GM23338 (cell line): ENCODE measurements around the gene AP5S1. TPM values are rescaled to one million over a fixed set of nuclear protein-coding genes. Genes with fewer than 3 reads are reported as not detected.
"Not testable (repeated sequence)": the region's sequence is repeated elsewhere in the genome, so short reads cannot be mapped to it uniquely, and the experiment has no call there.

Experiments used
- ATAC-seq: fragments of 200-7000 bp; cut with Tn5 transposase; 3 replicates; pipeline ENCODE4 v1.9.1; 2020
- DNase-seq: peaks from one replicate; pipeline ENCODE4 v3.0.0-alpha.2; 2015; ENCODE audit warnings: low spot score
- H2AFZ ChIP-seq: fragments of 200-600 bp; sonication (generic); 2 replicates; pipeline ENCODE4 v1.8.0; 2016; ENCODE audit warnings: antibody characterized with exemption, mild to moderate bottlenecking, moderate library complexity
- H3F3A ChIP-seq: fragments of 200-600 bp; sonication (generic); replicated peaks from 2 replicates; pipeline ENCODE4 v1.8.0; 2017; ENCODE audit warnings: antibody characterized with exemption, mixed run types, low read depth
- H3K27ac ChIP-seq: fragments of 200-600 bp; sonication (generic); 2 replicates; pipeline ENCODE4 v1.6.1; 2016; ENCODE audit warnings: low read depth
- H3K27me3 ChIP-seq: fragments of 200-600 bp; sonication (generic); 2 replicates; pipeline ENCODE4 v1.8.0; 2016; ENCODE audit warnings: mild to moderate bottlenecking, mixed run types, moderate library complexity; ENCODE audit not compliant: insufficient read depth
- H3K36me3 ChIP-seq: fragments of 200-600 bp; sonication (generic); 2 replicates; pipeline ENCODE4 v1.8.0; 2016; ENCODE audit warnings: mild to moderate bottlenecking; ENCODE audit not compliant: insufficient read depth
- H3K4me1 ChIP-seq: fragments of 200-600 bp; sonication (generic); 2 replicates; pipeline ENCODE4 v1.8.0; 2016; ENCODE audit warnings: mild to moderate bottlenecking, moderate library complexity; ENCODE audit not compliant: insufficient read depth
- H3K4me2 ChIP-seq: fragments of 200-600 bp; sonication (generic); 2 replicates; pipeline ENCODE4 v1.7.1; 2017; ENCODE audit warnings: mixed run types
- H3K4me3 ChIP-seq: fragments of 200-600 bp; sonication (generic); 2 replicates; pipeline ENCODE4 v1.6.1; 2016; ENCODE audit warnings: mixed run types
- H3K79me2 ChIP-seq: fragments of 200-600 bp; sonication (generic); replicated peaks from 2 replicates; pipeline ENCODE4 v1.8.0; 2017; ENCODE audit warnings: mild to moderate bottlenecking; ENCODE audit not compliant: insufficient read depth
- H3K9me2 ChIP-seq: fragments of 200-600 bp; sonication (generic); 2 replicates; pipeline ENCODE4 v1.8.0; 2017; ENCODE audit not compliant: insufficient read depth
- H4K20me1 ChIP-seq: fragments of 200-600 bp; sonication (generic); replicated peaks from 2 replicates; pipeline ENCODE4 v1.8.0; 2017; ENCODE audit warnings: mild to moderate bottlenecking; ENCODE audit not compliant: insufficient read depth
- H3K27ac Mint-ChIP-seq: 2 replicates; pipeline ENCODE4 v1.8.0; 2020; ENCODE audit warnings: inconsistent platforms, mild to moderate bottlenecking, moderate library complexity, mixed read lengths
- H3K27me3 Mint-ChIP-seq: 3 replicates; pipeline ENCODE4 v1.8.0; 2022; ENCODE audit warnings: low read depth, mild to moderate bottlenecking, moderate library complexity, mixed read lengths, inconsistent platforms; ENCODE audit not compliant: insufficient read depth, poor library complexity
- H3K36me3 Mint-ChIP-seq: 3 replicates; pipeline ENCODE4 v1.8.0; 2021; ENCODE audit warnings: low read depth, mild to moderate bottlenecking, inconsistent platforms, moderate library complexity, mixed read lengths
- H3K4me1 Mint-ChIP-seq: 3 replicates; pipeline ENCODE4 v1.8.0; 2020; ENCODE audit warnings: mild to moderate bottlenecking, inconsistent platforms, mixed read lengths
- H3K4me3 Mint-ChIP-seq: 3 replicates; pipeline ENCODE4 v1.8.0; 2021; ENCODE audit warnings: moderate library complexity, mild to moderate bottlenecking, inconsistent platforms, mixed read lengths
- H3K9me3 Mint-ChIP-seq: 3 replicates; pipeline ENCODE4 v1.8.0; 2020; ENCODE audit warnings: moderate library complexity, mild to moderate bottlenecking, inconsistent platforms, mixed read lengths
- CREB1 ChIP-seq: fragments of 250-450 bp; sonication (Bioruptor Pico); IDR thresholded peaks from 2 replicates; pipeline ENCODE4 v1.5.0; 2020; ENCODE audit warnings: low read depth, mild to moderate bottlenecking, moderate library complexity
- CTCF ChIP-seq, 2 experiments: fragments of 200-600 bp in 1 of 2; sonication (generic) in 1 of 2; conservative IDR thresholded peaks; 2 replicates each; pipeline versions ENCODE4 v1.5.1 to v1.6.1; 2016 to 2017; ENCODE audit warnings: antibody characterized with exemption in 2 of 2, low read depth in 2 of 2, mild to moderate bottlenecking in 2 of 2, moderate library complexity in 1 of 2
- POLR2AphosphoS5 ChIP-seq: IDR thresholded peaks from 2 replicates; pipeline ENCODE4 v1.6.1; 2016; ENCODE audit warnings: antibody characterized with exemption, low read depth
- REST ChIP-seq: IDR thresholded peaks from one replicate; pipeline ENCODE4 v1.6.1; 2018; ENCODE audit warnings: antibody characterized with exemption; ENCODE audit not compliant: unreplicated experiment
- ZNF114 ChIP-seq: fragments of 250-450 bp; sonication (Bioruptor Pico); IDR thresholded peaks from 2 replicates; pipeline ENCODE4 v1.5.0; 2020; ENCODE audit warnings: mild to moderate bottlenecking, moderate library complexity
- ZNF331 ChIP-seq: fragments of 250-450 bp; sonication (Bioruptor Pico); IDR thresholded peaks from 2 replicates; pipeline ENCODE4 v1.5.0; 2020; ENCODE audit warnings: low read depth, mild to moderate bottlenecking, moderate library complexity
- polyA plus RNA-seq: library from polyadenylated mRNA; unstranded; fragments of >200 nt; fragmentation: Nextera tagmentation; extraction: Ambion mirVana; gene quantifications from 2 replicates; pipeline ENCODE4 v1.2.1, GENCODE V29; 2016
- total RNA-seq: library from RNA; depleted of rRNA; stranded (reverse); fragments of >200 nt; shearing (Covaris generic); gene quantifications from 2 replicates; pipeline ENCODE4 v1.2.3, GENCODE V29; 2014

AP5S1 gene
- total and polyA plus RNA-seq, 2 experiments from 2014 or later = 1.8 to 2.8 TPM

GRCh38 chr20:3788685-3789155 lies 31.6 kb upstream of the AP5S1 start (continued):
- TF ChIP-seq REST (no peak), ZNF114 (CRISPR knock-in tag) (no peak)

- H3K27me3 ChIP-seq = peaks cover 30% of the 10 kb centered on the region
- H3K27ac ChIP-seq, ATAC-seq, H3K4me3 ChIP-seq, H3K4me3 Mint-ChIP-seq, H3K27ac Mint-ChIP-seq, H3K9me2 ChIP-seq, H3K4me1 ChIP-seq, H3K79me2 ChIP-seq, H3K36me3 ChIP-seq, H3K36me3 Mint-ChIP-seq, H3F3A ChIP-seq, H3K9me3 Mint-ChIP-seq, H3K4me2 ChIP-seq, DNase-seq, H3K4me1 Mint-ChIP-seq: not testable (repeated sequence)
- H3K27me3 Mint-ChIP-seq = peaks cover 12% of the 10 kb centered on the region
- H4K20me1 ChIP-seq = peaks cover 11% of the 10 kb centered on the region
- H2AFZ ChIP-seq = peak overlapping the region; percentile 23; the same call in 1 of the 2 replicates
These were observed 31.1 kb upstream of the AP5S1 start for GRCh38 chr20:3789201-3789600.

GRCh38 chr20:3794168-3794567 lies 26.2 kb upstream of the AP5S1 start:
- not testable (repeated sequence) for H4K20me1 ChIP-seq, H3K4me3 Mint-ChIP-seq, H3K36me3 ChIP-seq, ATAC-seq, H3K4me2 ChIP-seq, DNase-seq, H3K9me3 Mint-ChIP-seq, H3K27ac ChIP-seq, H3K27ac Mint-ChIP-seq, H3K9me2 ChIP-seq, H3K79me2 ChIP-seq, H2AFZ ChIP-seq, H3K36me3 Mint-ChIP-seq, H3K4me3 ChIP-seq, H3K27me3 ChIP-seq
- Histone ChIP-seq H3K4me1 (peaks cover 25% of the 10 kb centered on the region), H3F3A (peaks cover 12% of the 10 kb centered on the region; the same call in 1 of the 2 replicates)
- H3K4me1 Mint-ChIP-seq = peaks cover 25% of the 10 kb centered on the region
- H3K27me3 Mint-ChIP-seq = peaks cover 21% of the 10 kb centered on the region

GRCh38 chr20:3794701-3795420 lies 25.5 kb upstream of the AP5S1 start:
- Mint-ChIP-seq H3K27ac (no peak overlapping the region), H3K27me3 (peaks cover 25% of the 10 kb centered on the region), H3K9me3 (no peaks in the 10 kb centered on the region), H3K36me3 (0 out of 3 replicates have a peak, but pooled peaks cover 3% of the 10 kb centered on the region), H3K4me3 (peak overlapping the region; percentile 86), H3K4me1 (peaks cover 32% of the 10 kb centered on the region)
- H3K27me3 ChIP-seq = no peaks in the 10 kb centered on the region
- H3K4me3 ChIP-seq = peak overlapping the region; percentile 68
- H4K20me1 ChIP-seq = no peaks in the 10 kb centered on the region
- peak overlapping the region; percentile 85 for H3K4me2 ChIP-seq
- DNase-seq (no peak), ATAC-seq (no peak)
- no peaks in the 10 kb centered on the region for H3K9me2 ChIP-seq
- H3K27ac ChIP-seq = no peak overlapping the region
- H3K4me1 ChIP-seq = peaks cover 30% of the 10 kb centered on the region
- H3K36me3 ChIP-seq = no peaks in the 10 kb centered on the region
- H3K79me2 ChIP-seq = no peaks in the 10 kb centered on the region
- peaks cover 12% of the 10 kb centered on the region; the same call in 1 of the 2 replicates for H3F3A ChIP-seq
- H2AFZ ChIP-seq = no peak overlapping the region
- TF ChIP-seq CTCF (conservative IDR thresholded peaks at IDR 0.05; ENCODE audit: low read depth in 2 of 2) (no peak), ZNF331 (CRISPR knock-in tag) (no peak), REST (no peak), CREB1 (CRISPR knock-in tag) (no peak), POLR2AphosphoS5 (no peak)
